ENCODE measurements around the gene RAB37. TPM values are rescaled to one million over a fixed set of nuclear protein-coding genes. Genes with fewer than 3 reads are reported as not detected.

Gene RAB37
- total RNA-seq, 2 donors from 2014 or later: 0.66 to 0.78 TPM

DNA sequence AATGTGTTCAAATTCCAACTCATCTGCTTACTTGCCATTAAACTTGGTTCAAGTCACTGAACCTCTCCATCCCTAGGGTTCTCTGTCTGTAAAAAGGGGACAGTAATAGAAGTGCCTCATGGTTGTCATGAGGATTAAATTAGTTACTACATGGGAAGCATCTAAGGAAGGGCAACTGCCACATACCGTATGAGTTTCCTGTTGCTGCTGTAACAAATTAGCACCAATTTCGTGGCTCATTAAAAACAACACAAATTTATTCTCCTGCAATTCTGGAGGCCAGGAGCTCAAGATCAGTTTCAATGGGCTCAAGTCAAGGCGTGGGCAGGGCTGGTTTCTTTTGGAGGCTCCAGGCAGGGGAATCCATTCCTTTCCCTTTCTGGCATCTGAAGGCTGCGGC, 43.0 kb upstream of the RAB37 start:
- intact Hi-C loops (cut with DNase I): no loop called here
- Histone ChIP-seq H3K4me3 (no peak overlapping the region), H3K36me3 (replicated peaks in 1 of 2; ENCODE audit: insufficient read depth in 1 of 2, low read depth in 2 of 2) (no peaks in the 10 kb centered on the region), H3K9me3 (no peaks in the 10 kb centered on the region), H3K4me1 (no peaks in the 10 kb centered on the region), H3K27me3 (no peaks in the 10 kb centered on the region), H3K27ac (no peak overlapping the region)
- DNase-seq (no peak), ATAC-seq (no peak)
- WGBS, 2 donors: 76% methylated on average over 4 of the region's 4 CpGs
- TF ChIP-seq, protein P1, sequence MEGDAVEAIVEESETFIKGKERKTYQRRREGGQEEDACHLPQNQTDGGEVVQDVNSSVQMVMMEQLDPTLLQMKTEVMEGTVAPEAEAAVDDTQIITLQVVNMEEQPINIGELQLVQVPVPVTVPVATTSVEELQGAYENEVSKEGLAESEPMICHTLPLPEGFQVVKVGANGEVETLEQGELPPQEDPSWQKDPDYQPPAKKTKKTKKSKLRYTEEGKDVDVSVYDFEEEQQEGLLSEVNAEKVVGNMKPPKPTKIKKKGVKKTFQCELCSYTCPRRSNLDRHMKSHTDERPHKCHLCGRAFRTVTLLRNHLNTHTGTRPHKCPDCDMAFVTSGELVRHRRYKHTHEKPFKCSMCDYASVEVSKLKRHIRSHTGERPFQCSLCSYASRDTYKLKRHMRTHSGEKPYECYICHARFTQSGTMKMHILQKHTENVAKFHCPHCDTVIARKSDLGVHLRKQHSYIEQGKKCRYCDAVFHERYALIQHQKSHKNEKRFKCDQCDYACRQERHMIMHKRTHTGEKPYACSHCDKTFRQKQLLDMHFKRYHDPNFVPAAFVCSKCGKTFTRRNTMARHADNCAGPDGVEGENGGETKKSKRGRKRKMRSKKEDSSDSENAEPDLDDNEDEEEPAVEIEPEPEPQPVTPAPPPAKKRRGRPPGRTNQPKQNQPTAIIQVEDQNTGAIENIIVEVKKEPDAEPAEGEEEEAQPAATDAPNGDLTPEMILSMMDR (IDR thresholded peaks at IDR 0.05): no peak
- no peak for TF ChIP-seq POLR2A (IDR thresholded peaks at IDR 0.05)

DNA sequence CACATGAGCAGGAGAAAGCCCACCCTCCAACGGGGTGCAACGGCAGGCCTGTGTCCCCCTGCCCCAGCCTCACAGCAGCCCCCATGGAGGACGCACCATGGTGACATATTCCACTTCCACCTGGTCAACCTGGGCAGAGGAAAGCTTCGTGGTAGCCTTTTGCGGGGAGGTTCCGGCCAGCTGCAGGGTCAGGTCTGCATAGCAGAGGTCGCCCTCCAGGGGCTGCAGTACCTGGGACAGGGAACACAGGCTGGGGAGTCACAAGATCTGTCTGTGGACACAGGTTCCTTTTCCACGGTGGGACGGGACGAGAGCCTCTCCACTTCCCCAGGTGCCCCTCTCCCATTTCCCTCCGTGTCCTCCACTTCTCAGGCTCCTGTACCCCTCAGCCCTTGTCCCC, 41.4 kb upstream of the RAB37 start:
- WGBS, 2 donors: 55 to 59% methylated on average over 8 to 11 of the region's 11 CpGs
- Histone ChIP-seq H3K27me3 (no peaks in the 10 kb centered on the region), H3K4me1 (no peaks in the 10 kb centered on the region), H3K36me3 (replicated peaks in 1 of 2; ENCODE audit: insufficient read depth in 1 of 2, low read depth in 2 of 2) (no peaks in the 10 kb centered on the region), H3K4me3 (no peak overlapping the region), H3K27ac (no peak overlapping the region), H3K9me3 (no peaks in the 10 kb centered on the region)
- DNase-seq (no peak), ATAC-seq (no peak)
- intact Hi-C loops (cut with DNase I): no loop called here
- TF ChIP-seq POLR2A (IDR thresholded peaks at IDR 0.05): no peak
- TF ChIP-seq, protein P1 (IDR thresholded peaks at IDR 0.05): no peak

DNA sequence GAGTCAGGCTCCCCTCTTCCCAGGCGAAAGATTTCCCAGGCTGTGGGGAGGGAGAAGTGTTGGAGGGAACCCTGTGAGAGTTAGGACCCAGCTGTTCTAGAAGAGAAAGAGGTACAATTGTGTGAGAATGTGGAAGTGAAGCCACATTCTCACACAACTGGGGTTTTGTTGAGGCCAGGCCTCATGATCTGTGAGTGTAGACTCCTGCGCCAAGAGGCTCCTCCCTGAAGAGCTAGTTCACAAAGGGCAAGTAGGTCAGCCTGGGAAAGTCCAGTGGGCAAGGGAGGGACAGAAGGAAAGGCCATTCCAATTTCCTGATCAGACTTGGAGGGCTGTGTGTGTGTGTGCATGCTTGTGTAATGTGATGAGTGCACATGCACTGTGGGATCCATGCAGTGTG, 39.5 kb upstream of the RAB37 start:
- no peak for DNase-seq
- WGBS, 2 donors: 77 to 84% methylated on average over 2 of the region's 2 CpGs
- intact Hi-C loops (cut with DNase I): no loop called here
- Histone ChIP-seq H3K9me3 (no peaks in the 10 kb centered on the region), H3K4me1 (no peaks in the 10 kb centered on the region), H3K27ac (no peak overlapping the region), H3K4me3 (no peak overlapping the region), H3K36me3 (replicated peaks in 1 of 2; ENCODE audit: insufficient read depth in 1 of 2, low read depth in 2 of 2) (no peaks in the 10 kb centered on the region), H3K27me3 (no peaks in the 10 kb centered on the region)
- TF ChIP-seq, protein P1 (IDR thresholded peaks at IDR 0.05): no peak
- no peak for TF ChIP-seq POLR2A (IDR thresholded peaks at IDR 0.05)
- ATAC-seq: no peak

GRCh38 chr17:74698069-74698468, 39.0 kb upstream of the RAB37 start:
- 90 to 100% methylated on average over 1 to 7 of the region's 7 CpGs for WGBS, 2 donors

GRCh38 chr17:74699236-74699635, 37.8 kb upstream of the RAB37 start:
- ATAC-seq: no peak
- WGBS, 2 donors: 65 to 68% methylated on average over 9 of the region's 9 CpGs
- no peak overlapping the region for H3K4me3 ChIP-seq
- no peak for DNase-seq
- no peaks in the 10 kb centered on the region for H3K27me3 ChIP-seq
- TF ChIP-seq POLR2A (IDR thresholded peaks at IDR 0.05): no peak
- TF ChIP-seq, protein P1 (IDR thresholded peaks at IDR 0.05): no peak
- H3K36me3 ChIP-seq (replicated peaks in 1 of 2; ENCODE audit: insufficient read depth in 1 of 2, low read depth in 2 of 2): no peaks in the 10 kb centered on the region
- H3K9me3 ChIP-seq: no peaks in the 10 kb centered on the region
- H3K4me1 ChIP-seq: no peaks in the 10 kb centered on the region
- H3K27ac ChIP-seq: no peak overlapping the region
- intact Hi-C loops (cut with DNase I): no loop called here

More at GRCh38 chr17:74698069-74698468, 39.0 kb upstream of the RAB37 start:
- H3K27ac ChIP-seq: no peak overlapping the region
- intact Hi-C loops (cut with DNase I): no loop called here
- no peaks in the 10 kb centered on the region for H3K9me3 ChIP-seq
- no peaks in the 10 kb centered on the region for H3K4me1 ChIP-seq
- no peaks in the 10 kb centered on the region for H3K36me3 ChIP-seq (replicated peaks in 1 of 2; ENCODE audit: insufficient read depth in 1 of 2, low read depth in 2 of 2)
- TF ChIP-seq, protein P1 (IDR thresholded peaks at IDR 0.05): no peak
- no peak for TF ChIP-seq POLR2A (IDR thresholded peaks at IDR 0.05)
- no peak for DNase-seq
- H3K4me3 ChIP-seq: no peak overlapping the region
- no peak for ATAC-seq
- H3K27me3 ChIP-seq: no peaks in the 10 kb centered on the region

Measured in body of pancreas (tissue), 4 donors.